ENCODE data around the gene DLG1.

Gene DLG1

GRCh38 chr3:197340521-197340871 lies 42.1 kb upstream of the DLG1 start:
- no peak overlapping the region for H3K27ac ChIP-seq

GRCh38 chr3:197339841-197340520 lies 41.6 kb upstream of the DLG1 start:
- no peak overlapping the region for H3K27ac ChIP-seq
- DNase-seq (ENCODE audit: low spot score), result no peak
- no peak overlapping the region for H3K4me3 ChIP-seq
- no peak for TF ChIP-seq CTCF (IDR thresholded peaks at IDR 0.05)

More at GRCh38 chr3:197340521-197340871, 42.1 kb upstream of the DLG1 start:
- TF ChIP-seq CTCF (IDR thresholded peaks at IDR 0.05), result no peak
- no peak for DNase-seq (ENCODE audit: low spot score)
- H3K4me3 ChIP-seq, result no peak overlapping the region

GRCh38 chr3:197338586-197338985 lies 40.2 kb upstream of the DLG1 start:
- no peak for TF ChIP-seq CTCF (IDR thresholded peaks at IDR 0.05)
- no peak overlapping the region for H3K4me3 ChIP-seq
- no peak overlapping the region for H3K27ac ChIP-seq
- DNase-seq (ENCODE audit: low spot score), result no peak

GRCh38 chr3:197337656-197338055 lies 39.2 kb upstream of the DLG1 start:
- no peak overlapping the region for H3K4me3 ChIP-seq

GRCh38 chr3:197337214-197337613 lies 38.8 kb upstream of the DLG1 start:
- DNase-seq (ENCODE audit: low spot score), result no peak
- H3K27ac ChIP-seq, result no peak overlapping the region
- no peak for TF ChIP-seq CTCF (IDR thresholded peaks at IDR 0.05)
- no peak overlapping the region for H3K4me3 ChIP-seq

More at GRCh38 chr3:197337656-197338055, 39.2 kb upstream of the DLG1 start:
- no peak overlapping the region for H3K27ac ChIP-seq
- no peak for TF ChIP-seq CTCF (IDR thresholded peaks at IDR 0.05)
- DNase-seq (ENCODE audit: low spot score), result no peak

- no peak for DNase-seq (ENCODE audit: low spot score)
- no peak for TF ChIP-seq CTCF (IDR thresholded peaks at IDR 0.05)
- no peak overlapping the region for H3K27ac ChIP-seq
Measured at GRCh38 chr3:197336348-197336747, 37.9 kb upstream of the DLG1 start.

GRCh38 chr3:197335428-197336132 lies 37.2 kb upstream of the DLG1 start:
- TF ChIP-seq CTCF (IDR thresholded peaks at IDR 0.05), result no peak
- no peak for DNase-seq (ENCODE audit: low spot score)
- H3K27ac ChIP-seq, result no peak overlapping the region
- H3K4me3 ChIP-seq, result no peak overlapping the region

More at GRCh38 chr3:197336348-197336747, 37.9 kb upstream of the DLG1 start:
- no peak overlapping the region for H3K4me3 ChIP-seq
